SH-SY5Y (cell line): ENCODE measurements around the gene FAM149A.

ENCODE experiments used
- GATA2 ChIP-seq: IDR thresholded peaks from 2 replicates; pipeline ENCODE4 v1.6.1; 2011; ENCODE audit warnings: mild to moderate bottlenecking, low read depth, low read length
- GATA3 ChIP-seq: IDR thresholded peaks from 2 replicates; pipeline ENCODE4 v1.6.1; 2011; ENCODE audit warnings: low read depth, mild to moderate bottlenecking, low read length, moderate library complexity

Gene FAM149A

GRCh38 chr4:186092296-186092695, 12.2 kb upstream of the FAM149A start:
- no peak for TF ChIP-seq GATA2
- no peak for TF ChIP-seq GATA3

DNA sequence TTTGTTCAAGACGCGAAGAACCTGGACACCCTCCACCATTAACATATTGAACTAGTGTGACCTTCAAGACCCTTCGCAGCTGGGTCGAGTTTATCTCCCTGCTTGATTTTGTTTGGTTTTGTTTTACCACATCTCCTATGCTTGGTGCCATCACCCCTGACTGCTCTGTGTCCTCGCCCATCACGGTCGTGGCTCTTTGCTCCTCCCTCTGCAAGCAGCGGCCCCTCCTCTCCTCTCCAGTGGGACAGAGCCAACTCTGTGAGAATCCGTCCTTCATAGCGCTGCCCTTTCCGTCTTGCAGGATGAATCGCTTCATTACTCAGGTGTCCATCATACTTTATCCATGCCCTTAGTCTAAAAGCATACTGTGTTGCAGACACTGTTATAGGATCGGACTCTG, 9.1 kb upstream of the FAM149A start:
- TF ChIP-seq GATA2 (no peak), GATA3 (no peak)

GRCh38 chr4:186096681-186097165, 7.8 kb upstream of the FAM149A start:
- no peak for TF ChIP-seq GATA3
- TF ChIP-seq GATA2: no peak

- TF ChIP-seq GATA2: no peak
- TF ChIP-seq GATA3: no peak
Observed at GRCh38 chr4:186097386-186097785, 7.1 kb upstream of the FAM149A start.

GRCh38 chr4:186102931-186103330, 1.6 kb upstream of the FAM149A start:
- no peak for TF ChIP-seq GATA3
- TF ChIP-seq GATA2: no peak

DNA sequence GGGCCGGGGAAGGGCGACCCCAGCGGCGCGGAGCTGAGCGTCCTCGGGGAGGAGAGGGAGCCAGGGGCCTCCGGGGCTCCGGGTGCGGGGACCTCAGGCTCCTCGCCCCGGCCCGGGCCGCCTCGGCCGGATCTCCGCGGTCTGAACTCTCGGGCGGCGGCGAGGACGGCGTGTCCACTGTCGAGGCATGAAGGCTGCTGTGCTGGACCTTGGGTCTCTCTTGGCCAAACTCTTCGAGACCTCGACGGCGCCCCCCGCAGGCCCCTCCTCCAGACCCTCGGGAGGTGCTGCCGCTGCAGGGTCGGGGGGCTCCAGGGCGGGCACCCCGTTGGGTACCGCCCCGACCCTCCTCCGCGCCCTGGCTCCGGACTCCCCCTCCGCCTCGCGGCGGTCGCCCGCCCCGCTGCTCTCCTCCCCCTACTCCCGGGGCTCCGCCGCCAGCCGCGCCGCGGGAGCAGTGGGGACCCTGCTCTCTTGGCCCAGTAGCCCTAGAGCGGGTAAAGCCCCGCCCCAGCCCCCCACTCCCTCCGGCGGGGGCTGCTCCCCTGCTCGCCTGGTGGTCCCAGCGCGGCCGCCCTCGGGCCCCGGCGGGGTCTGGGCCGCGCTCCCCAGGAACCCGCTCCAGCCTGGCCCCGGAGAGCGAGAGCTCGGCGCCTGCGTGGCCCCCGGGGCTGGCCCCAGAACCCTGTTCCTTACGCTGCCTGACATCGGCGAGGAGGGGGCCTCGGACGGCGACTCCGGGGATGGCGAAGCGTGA, 564 bp downstream of the FAM149A start:
- no peak for TF ChIP-seq GATA3
- no peak for TF ChIP-seq GATA2

- TF ChIP-seq GATA3: no peak
- no peak for TF ChIP-seq GATA2
Observed at GRCh38 chr4:186105647-186106321, 1.3 kb downstream of the FAM149A start.

DNA sequence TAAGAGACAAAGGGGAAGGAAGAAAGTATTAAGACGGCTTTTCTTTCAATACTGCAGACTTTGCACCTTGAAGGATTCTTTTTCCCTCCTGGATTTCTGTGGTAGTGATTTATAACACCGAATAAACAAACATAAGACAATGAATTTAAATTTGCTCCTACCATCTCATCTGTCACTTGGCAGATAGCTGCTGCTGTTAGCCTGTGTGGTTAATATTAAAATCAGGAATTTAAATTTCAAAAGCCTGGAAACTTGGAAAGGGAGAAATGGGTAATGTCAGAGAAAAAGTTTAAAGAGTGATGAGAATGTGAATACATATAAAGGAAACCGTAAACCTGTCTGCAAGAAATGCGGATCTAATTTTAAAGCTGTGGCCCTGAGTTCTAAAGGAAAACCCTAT, 3.4 kb downstream of the FAM149A start:
- TF ChIP-seq GATA2 (no peak), GATA3 (no peak)

DNA sequence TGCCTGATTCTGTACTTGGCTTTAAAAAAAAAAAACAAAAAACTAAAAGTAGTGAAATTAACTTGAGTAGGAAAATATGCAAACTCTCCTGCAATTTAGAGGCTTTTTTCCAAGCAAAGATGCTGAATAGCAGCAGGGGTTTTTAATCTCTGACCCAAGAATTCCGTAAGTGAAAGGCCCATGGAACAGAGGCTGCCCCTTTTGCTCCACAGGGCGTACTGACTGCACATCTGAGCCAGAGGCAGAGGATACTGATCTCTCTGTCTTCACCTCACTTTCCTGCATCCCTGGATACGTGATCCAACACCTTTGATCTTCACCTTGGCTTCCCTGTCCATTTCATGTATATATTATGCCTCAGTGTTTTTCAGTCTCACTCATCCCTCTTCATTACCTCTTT, 3.9 kb downstream of the FAM149A start:
- TF ChIP-seq GATA3 (no peak), GATA2 (no peak)

DNA sequence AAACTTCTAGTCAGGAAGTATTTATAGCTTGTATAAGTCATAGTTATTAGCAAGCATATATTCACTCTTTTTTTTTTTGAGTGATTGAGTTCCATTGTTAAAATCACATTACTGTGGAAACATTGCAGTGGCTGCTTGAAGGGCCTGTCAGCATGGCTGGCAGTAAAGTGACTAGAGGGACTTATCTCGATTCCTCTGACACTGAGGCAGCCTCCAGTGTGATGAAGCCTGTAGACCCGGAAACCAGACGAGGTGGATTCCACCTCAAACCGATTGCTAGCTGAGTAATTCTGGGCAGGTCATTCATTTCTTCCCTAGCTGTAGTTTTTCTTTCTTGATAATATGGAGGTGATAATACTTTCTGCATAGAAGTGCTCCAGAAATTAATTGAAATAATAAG, 4.7 kb downstream of the FAM149A start:
- no peak for TF ChIP-seq GATA3
- no peak for TF ChIP-seq GATA2

GRCh38 chr4:186116697-186117096, 12.2 kb downstream of the FAM149A start:
- TF ChIP-seq GATA3: no peak
- TF ChIP-seq GATA2: no peak

DNA sequence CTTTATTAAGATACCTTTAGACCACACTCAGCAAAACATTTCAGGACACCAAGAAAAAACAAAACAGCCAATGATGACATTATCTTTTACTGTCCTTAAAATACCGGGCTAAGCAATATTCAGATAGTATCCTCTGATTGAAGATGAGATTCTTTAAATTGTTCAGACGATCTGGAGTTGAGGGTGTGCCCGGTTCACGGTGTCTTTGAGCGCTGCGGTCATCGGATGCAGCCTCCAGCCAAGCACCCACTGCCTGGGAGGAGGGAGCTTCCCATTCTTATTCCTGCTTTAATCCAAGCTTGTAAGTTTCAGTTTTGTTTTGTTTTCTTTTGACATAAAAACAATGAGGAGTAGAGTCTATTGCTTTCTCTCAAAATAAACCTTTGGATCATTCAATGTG, 14.1 kb downstream of the FAM149A start:
- no peak for TF ChIP-seq GATA2
- TF ChIP-seq GATA3: no peak

- TF ChIP-seq GATA3 (no peak), GATA2 (no peak)
Observed at GRCh38 chr4:186121057-186121456, 16.6 kb downstream of the FAM149A start.

- TF ChIP-seq GATA3 (no peak), GATA2 (no peak)
Observed at GRCh38 chr4:186128842-186129241, 24.3 kb downstream of the FAM149A start.

DNA sequence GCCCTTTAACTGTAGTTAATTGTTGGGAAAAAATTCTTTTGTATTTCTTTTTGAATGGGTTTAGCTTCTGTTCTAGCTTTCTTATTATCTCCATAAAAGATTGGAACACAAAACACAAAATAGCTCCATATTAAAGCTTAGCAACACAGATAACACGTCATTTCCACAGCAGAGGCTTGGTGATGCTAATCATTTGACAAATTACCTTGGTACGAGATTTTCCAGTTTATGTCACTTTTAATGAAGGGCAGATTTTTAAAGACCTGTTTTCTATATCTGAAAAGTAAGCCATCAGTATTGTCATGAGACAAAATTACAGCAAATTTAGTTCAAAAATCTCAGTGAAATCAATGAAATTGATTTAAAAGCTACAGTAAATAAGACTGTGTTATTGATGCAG, 27.4 kb downstream of the FAM149A start:
- TF ChIP-seq GATA2 (no peak), GATA3 (peak; percentile 64)

DNA sequence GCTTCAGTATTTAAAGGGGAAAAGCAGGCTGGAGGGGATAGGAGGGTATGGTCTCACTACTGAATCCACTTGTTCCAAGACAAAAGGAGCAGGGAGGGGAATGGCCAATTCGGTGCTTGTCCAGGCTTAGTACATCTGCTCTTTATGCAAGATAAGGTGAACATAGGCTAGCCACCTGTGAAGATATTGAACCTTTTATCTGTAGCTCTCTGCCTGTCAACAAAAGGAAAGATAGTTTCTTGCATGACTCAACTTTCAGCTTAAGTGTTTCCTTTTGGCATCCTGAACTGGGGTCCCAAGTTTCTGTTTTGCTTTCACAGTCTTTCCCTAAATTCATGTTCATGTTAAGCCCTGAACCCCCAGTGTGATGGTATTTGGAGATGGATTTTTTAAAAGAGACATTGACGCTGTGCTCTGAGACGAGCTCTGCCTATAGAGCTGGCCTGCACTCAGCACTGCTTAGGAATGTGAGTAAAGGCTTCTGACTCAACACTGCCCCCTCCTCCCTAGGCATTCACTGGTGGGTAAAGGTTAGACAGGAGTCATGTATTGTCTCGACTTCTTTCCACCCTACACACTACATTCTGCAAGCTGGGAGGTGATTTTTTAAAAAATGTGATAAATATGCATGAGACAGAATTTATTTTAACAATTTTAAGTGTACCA, 28.2 kb downstream of the FAM149A start:
- no peak for TF ChIP-seq GATA3
- TF ChIP-seq GATA2: no peak

DNA sequence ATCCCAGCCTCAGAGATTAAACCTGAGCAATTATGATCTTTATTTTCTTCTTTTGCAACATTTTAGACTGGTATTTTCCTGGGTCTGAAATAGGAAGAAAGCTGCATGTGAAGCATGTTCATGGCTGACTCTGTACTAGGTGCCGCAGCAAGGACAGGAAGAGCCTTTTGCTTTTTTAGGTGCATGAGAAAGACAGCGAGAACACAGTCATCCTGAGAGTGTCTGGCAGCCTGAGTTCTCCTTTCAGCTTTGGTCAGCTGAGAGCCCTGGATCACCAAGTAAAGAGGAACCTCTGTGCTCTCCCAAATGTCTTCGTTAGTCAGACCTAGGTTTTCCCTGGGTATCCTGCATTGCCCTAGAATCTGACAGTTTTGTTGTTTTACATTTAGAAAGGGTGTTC, 29.8 kb downstream of the FAM149A start:
- TF ChIP-seq GATA3: no peak
